HUDEP-2 (cell line): Measurements from ENCODE around the gene DNAJC18.
"Not testable (repeated sequence)": the region's sequence is repeated elsewhere in the genome, so short reads cannot be mapped to it uniquely, and the experiment has no call there.

Experiments used
- DNase-seq, 76 experiments: peaks; one replicate each; lab custom pipeline; 2025; ENCODE audit not compliant: unreplicated experiment in 76 of 76; lab: John Stamatoyannopoulos, UW

Gene DNAJC18

GRCh38 chr5:139431706-139432105, 7.6 kb downstream of the DNAJC18 start:
- no peak for DNase-seq

GRCh38 chr5:139430015-139430414, 9.3 kb downstream of the DNAJC18 start:
- no peak for DNase-seq

GRCh38 chr5:139426203-139426885, 13.0 kb downstream of the DNAJC18 start:
- no peak for DNase-seq

GRCh38 chr5:139425497-139425896, 13.8 kb downstream of the DNAJC18 start:
- no peak for DNase-seq

- peak in 47 of 76 experiments; percentile 5 to 75 (median 50) for DNase-seq
Observed at GRCh38 chr5:139422307-139422893, 16.9 kb downstream of the DNAJC18 start.

- no peak for DNase-seq
Observed at GRCh38 chr5:139419226-139420192, 19.8 kb downstream of the DNAJC18 start.

DNA sequence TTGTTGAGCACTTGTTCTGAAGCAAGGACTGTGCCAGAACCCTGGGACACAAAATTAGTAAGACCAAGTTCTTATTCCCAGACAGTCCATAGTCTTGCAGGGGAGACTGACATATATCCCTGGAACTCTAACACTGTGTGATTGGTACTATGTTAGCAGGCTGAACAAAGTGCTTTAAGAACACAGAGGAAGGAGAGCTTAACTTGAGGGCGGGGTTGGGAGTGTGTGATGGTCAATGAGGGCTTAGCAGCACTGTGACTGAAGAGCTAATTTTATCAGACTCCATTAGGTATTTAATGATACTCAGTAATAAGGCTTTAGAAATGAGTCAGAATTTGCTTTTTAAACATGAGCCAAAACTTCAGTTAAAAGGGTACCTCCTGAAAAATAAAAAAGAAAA, 20.5 kb downstream of the DNAJC18 start:
- DNase-seq = no peak

- no peak for DNase-seq
Observed at GRCh38 chr5:139417214-139417613, 22.1 kb downstream of the DNAJC18 start.

GRCh38 chr5:139416651-139417050, 22.7 kb downstream of the DNAJC18 start:
- DNase-seq = no peak

DNA sequence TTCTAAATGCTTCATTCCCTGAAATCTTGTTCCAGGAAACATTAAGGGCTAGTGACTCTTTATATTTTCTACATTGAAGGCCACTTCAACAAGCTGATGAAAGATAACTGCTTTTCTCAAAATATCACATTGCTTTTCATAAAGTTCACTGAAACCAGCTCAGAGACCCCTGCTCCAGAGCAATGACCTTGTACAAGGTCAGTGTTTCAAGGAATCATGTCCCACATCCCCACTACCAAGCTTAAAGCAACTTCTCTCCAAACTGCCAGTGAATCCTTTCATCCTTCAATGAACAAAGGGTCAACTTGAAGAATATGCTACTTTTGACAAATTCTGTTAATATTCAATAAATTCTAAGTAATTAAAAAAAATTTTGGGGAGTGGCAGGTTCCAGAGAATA, 23.5 kb downstream of the DNAJC18 start:
- no peak for DNase-seq

DNA sequence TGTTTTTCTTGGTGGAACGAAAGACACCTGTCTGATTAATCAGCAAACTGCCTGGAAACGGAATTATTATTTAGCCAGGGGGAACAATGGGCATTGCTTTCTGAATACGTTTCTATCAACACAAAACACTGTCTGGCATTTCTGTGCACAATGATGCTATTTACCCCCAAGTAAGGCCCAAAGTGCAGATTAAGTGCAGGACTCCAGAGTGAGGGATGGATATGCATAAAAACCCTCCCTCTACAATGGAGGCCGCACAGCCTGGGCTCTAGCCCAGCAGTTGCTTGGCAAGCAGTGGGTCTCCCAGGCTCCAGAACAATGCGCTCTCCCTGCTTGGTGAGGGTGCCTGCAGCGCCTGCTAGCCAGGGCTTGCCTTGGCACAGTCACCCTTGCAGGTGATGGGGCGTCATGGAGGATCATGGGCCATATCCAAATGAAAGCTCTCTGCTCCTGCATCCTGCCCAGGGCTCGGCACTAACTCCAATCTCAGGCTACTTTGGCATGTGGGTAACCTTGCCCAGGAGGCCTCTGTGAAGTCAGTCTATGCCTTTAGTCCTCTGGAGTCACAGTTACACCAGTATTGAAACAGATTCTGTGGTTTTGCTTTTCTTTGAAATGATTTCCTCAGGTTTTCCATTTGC, 24.0 kb downstream of the DNAJC18 start:
- no peak for DNase-seq

DNA sequence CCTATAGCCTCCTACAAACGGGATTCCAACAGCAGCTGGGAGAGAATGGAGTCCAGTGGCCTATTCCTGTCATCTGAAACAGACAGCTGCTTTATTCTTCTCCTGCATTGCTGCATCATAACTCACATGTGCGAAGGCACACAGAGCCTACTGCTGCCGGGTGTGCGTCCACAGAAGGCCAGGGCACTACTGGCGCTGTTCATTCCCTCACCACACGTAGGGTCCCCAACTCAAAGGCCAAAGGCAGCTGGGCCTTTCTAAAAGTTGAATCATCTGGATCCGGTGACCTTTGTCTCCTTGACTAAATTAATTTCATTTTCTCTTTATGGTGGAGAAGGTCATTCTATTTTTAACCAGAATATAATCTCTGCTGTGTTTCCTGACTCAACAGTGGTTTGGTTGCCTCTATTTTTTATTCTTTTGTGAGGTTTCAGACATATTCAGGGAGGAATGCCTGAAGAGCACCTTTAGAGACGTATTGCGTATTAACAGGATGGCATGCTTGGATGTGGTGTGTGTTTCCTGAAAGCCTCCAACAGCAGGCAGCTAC, 24.7 kb downstream of the DNAJC18 start:
- no peak for DNase-seq

GRCh38 chr5:139413963-139414362, 25.4 kb downstream of the DNAJC18 start:
- DNase-seq = no peak

DNA sequence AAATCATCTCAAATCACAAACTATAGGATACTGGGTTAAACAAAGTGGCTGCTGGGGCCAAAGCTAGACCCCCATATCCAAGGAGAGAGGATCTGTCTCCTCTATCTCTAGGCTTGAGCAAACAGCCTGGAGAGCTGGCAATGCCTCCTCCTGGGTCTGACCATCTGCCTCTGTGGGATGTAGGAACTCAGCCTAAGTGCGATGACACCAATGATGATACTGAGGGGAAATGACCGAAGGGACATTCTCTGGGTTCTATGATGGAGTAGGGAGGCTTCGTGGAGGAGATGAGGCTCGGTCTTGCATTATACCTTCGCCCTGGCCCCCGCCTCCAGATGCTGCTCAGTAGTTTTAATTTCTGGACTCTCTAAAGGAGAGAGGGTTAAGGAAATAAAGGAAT, 26.2 kb downstream of the DNAJC18 start:
- no peak for DNase-seq

- no peak for DNase-seq
Observed at GRCh38 chr5:139410993-139411828, 28.1 kb downstream of the DNAJC18 start.

- no peak for DNase-seq
Observed at GRCh38 chr5:139410121-139410992, 29.0 kb downstream of the DNAJC18 start.

GRCh38 chr5:139409116-139409515, 30.2 kb downstream of the DNAJC18 start:
- DNase-seq = not testable (repeated sequence)

DNA sequence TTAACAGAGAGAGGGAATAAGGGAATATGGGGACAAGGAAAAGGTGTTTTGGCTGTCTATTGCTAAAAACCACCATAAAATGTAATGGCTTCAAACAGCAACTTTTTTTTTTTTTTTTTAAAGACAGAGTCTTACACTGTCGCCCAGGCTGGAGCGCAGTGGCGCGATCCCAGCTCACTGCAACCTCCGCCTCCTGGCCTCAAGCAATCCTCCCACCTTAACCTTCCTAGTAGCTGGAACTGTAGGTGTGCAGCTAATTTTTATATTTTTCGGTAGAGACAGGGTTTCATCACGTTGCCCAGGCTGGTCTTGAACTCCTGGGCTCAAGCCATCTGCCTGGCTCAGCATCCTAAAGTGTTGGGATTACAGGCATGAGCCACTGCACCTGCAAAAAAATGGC, 31.1 kb downstream of the DNAJC18 start:
- DNase-seq = no peak

- DNase-seq = no peak
Observed at GRCh38 chr5:139407517-139407916, 31.8 kb downstream of the DNAJC18 start.
